ENCODE data around the gene KRIT1. TPM values are rescaled to one million over a fixed set of nuclear protein-coding genes. Genes with fewer than 3 reads are reported as not detected.

Gene KRIT1
- 38.9 and 41.3 TPM in 2 replicates for total RNA-seq (2022)
- percentile 93 among the genes with signal in this experiment for Bru-seq, nascent RNA
- BruChase-seq, experiment 1, labeled RNA remaining after a 6-hour chase, result percentile 98 among the genes with signal in this experiment
- BruChase-seq, experiment 2, labeled RNA remaining after a 2-hour chase, result percentile 98 among the genes with signal in this experiment
- long read RNA-seq, full-length matches to known transcripts, result 2 of 37 reads
- long read RNA-seq, partial matches to known transcripts, result 7 of 37 reads
- long read RNA-seq, other reads (novel, unspliced or antisense), result 28 of 37 reads

DNA sequence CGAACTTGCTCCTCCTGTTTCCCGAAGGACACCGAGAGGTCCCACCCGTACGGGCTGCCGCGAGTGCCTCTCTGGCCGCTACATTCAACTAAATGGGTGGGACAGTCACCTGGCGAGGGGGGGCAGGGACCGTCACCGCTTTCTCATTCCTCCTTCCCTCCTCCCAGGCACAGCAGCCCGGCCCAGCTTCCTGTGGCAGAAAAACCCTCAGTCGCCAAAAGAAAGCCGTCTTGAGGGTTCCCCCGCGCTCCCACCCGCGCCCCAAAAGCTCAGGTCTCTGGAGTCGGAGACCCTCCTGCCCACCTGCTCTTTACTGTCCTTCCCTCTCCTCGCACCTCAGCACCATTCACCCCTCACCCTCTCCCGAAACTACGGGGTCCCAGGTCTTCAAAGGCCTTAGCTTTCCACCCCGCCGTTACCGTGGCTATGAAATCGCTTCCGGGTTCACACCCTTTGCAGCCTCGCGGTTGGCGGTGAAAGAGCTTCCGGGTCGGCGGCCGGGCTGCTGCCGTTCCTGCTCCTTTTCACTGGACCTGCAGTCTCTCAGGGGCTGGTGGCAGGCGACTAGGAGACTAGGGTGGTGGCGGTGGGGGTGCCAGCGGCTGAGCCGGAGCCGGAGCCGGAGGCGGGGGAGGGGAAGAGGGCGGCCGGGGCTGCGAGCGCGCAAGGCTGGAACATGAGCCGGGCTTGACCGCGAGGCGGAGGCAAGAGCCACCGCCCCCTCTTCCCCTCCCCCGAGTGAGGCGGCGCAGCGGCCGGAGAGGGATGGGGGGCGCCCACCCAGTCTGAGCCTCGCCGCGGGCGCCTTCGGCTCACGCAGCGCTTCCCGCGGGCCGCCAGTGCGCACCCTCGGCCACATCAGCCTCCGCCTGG lies at the start of gene KRIT1, which contains the start of gene ANKIB1:
Gene KRIT1 (minus strand): TSS at position 428 of the 873 bp plus-strand sequence. CDS start 3,779 bp downstream, outside the sequence.
Gene ANKIB1 (plus strand): TSS at position 488 of the 873 bp plus-strand sequence. CDS start 49,005 bp downstream, outside the sequence.
- Mint-ChIP-seq H3K27ac (ENCODE audit: low read depth, unreplicated experiment) (peak within 1 kb of the TSS; percentile 98), H3K4me1 (ENCODE audit: insufficient read depth, unreplicated experiment) (peaks cover 29% of the 10 kb centered on the region), H3K36me3 (ENCODE audit: insufficient read depth, unreplicated experiment) (peaks cover 21% of the 10 kb centered on the region), H3K9me3 (ENCODE audit: unreplicated experiment) (no peaks in the 10 kb centered on the region), H3K27me3 (ENCODE audit: insufficient read depth, unreplicated experiment) (no peaks in the 10 kb centered on the region), H3K4me3 (ENCODE audit: unreplicated experiment) (peak within 1 kb of the TSS; percentile 89)
- intact Hi-C loops (cut with micrococcal nuclease), result loop anchor here (1.0 to 10.0 kb wide), 3 partner anchors 113 to 361 kb away; partner anchors contain the start of genes CYP51A1, GATAD1 and MTERF1
- CTCF ChIA-PET, result interaction anchor here (0.6 to 2.8 kb wide), 6 partner anchors 11 to 761 kb away, joined by 3 to 13 read pairs (median 3); partner anchors contain the start of gene GATAD1
- TSS peak; percentile 45 for BruUV-seq (replicated peaks)
- TF ChIP-seq, protein P1, sequence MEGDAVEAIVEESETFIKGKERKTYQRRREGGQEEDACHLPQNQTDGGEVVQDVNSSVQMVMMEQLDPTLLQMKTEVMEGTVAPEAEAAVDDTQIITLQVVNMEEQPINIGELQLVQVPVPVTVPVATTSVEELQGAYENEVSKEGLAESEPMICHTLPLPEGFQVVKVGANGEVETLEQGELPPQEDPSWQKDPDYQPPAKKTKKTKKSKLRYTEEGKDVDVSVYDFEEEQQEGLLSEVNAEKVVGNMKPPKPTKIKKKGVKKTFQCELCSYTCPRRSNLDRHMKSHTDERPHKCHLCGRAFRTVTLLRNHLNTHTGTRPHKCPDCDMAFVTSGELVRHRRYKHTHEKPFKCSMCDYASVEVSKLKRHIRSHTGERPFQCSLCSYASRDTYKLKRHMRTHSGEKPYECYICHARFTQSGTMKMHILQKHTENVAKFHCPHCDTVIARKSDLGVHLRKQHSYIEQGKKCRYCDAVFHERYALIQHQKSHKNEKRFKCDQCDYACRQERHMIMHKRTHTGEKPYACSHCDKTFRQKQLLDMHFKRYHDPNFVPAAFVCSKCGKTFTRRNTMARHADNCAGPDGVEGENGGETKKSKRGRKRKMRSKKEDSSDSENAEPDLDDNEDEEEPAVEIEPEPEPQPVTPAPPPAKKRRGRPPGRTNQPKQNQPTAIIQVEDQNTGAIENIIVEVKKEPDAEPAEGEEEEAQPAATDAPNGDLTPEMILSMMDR (IDR thresholded peaks at IDR 0.05; ENCODE audit: unreplicated experiment), result no peak
- DNase-seq (ENCODE audit: unreplicated experiment), result peak; percentile 83
- POLR2A ChIA-PET, result interaction anchor here (0.5 to 9.7 kb wide), 31 partner anchors 10 to 1026 kb away, joined by 3 to 84 read pairs (median 3); partner anchors contain the start of genes CYP51A1, GATAD1, PEX1 and RBM48

DNA sequence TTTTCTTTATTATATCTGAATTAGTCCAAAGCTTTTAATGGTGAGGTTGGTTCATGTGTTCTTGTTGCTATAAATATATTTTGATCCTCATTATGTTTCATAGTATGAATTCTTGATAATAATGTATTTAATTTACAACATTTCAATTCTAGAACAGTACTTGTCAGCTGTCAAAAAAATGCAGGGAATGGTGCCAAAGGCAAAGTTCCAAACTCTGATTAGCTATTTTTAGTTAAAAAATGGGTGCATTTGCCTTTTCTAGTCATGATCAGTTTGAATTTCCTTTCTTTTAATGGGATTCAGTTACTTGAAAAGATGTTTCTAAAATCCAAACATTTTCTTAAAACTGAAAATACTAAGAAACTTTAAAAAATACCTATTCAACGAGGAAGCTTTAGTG lies 49.7 kb upstream of the KRIT1 start:
- ChIA-PET CTCF (no interaction called here), POLR2A (interaction anchor here (0.9 to 1.1 kb wide), 3 partner anchors 10 to 112 kb away, joined by 3 to 5 read pairs (median 5); partner anchors contain the start of genes ANKIB1 and KRIT1)
- Mint-ChIP-seq H3K9me3 (ENCODE audit: unreplicated experiment) (peaks cover 4% of the 10 kb centered on the region), H3K4me1 (ENCODE audit: insufficient read depth, unreplicated experiment) (peaks cover 14% of the 10 kb centered on the region), H3K27ac (ENCODE audit: low read depth, unreplicated experiment) (no peak overlapping the region), H3K4me3 (ENCODE audit: unreplicated experiment) (no peak overlapping the region), H3K27me3 (ENCODE audit: insufficient read depth, unreplicated experiment) (no peaks in the 10 kb centered on the region), H3K36me3 (ENCODE audit: insufficient read depth, unreplicated experiment) (peaks cover 6% of the 10 kb centered on the region)
- intact Hi-C loops (cut with micrococcal nuclease), result no loop called here
- TF ChIP-seq, protein P1 (IDR thresholded peaks at IDR 0.05; ENCODE audit: unreplicated experiment), result no peak
- BruUV-seq (replicated peaks), result no TSS peak
- no peak for DNase-seq (ENCODE audit: unreplicated experiment)

DNA sequence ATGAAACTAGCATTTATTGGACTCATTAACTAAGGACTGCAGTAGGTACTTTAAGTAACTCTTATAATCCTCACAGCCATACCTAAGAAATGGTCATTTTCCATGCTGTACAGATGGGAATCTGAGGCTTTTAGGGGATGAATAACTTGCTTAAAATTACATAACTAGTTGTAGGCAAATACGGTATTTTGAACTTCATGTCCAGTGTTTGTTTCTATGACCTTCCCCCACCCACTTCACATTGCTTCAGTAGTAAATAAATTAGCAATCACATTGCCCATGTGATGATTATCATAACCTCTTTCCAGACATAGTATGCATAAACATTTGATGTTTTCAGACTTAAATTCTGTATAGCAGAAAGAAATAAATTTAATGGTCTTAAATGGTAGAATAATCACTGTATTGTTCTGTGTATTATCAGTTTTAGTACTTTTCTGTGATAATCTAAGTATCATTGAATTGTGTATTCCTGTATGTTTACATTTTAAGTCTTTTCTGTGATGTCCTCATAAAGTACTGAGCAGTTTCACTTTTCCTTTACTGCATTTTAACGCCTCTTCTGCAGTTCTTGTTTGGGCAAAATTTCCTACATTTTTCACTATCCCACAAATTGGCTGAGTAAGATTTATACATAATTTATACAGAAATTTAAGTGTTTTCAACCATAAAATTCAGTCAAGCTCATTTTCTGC lies 48.3 kb upstream of the KRIT1 start:
- intact Hi-C loops (cut with micrococcal nuclease), result no loop called here
- no TSS peak for BruUV-seq (replicated peaks)
- no peak for DNase-seq (ENCODE audit: unreplicated experiment)
- CTCF ChIA-PET, result no interaction called here
- TF ChIP-seq, protein P1 (IDR thresholded peaks at IDR 0.05; ENCODE audit: unreplicated experiment), result no peak
- H3K27ac Mint-ChIP-seq (ENCODE audit: low read depth, unreplicated experiment), result peak overlapping the region; percentile 17
- H3K4me3 Mint-ChIP-seq (ENCODE audit: unreplicated experiment), result no peak overlapping the region
- H3K4me1 Mint-ChIP-seq (ENCODE audit: insufficient read depth, unreplicated experiment), result peaks cover 14% of the 10 kb centered on the region
- peaks cover 6% of the 10 kb centered on the region for H3K36me3 Mint-ChIP-seq (ENCODE audit: insufficient read depth, unreplicated experiment)
- POLR2A ChIA-PET, result interaction anchor here (1.1 to 1.3 kb wide), 2 partner anchors 14 to 48 kb away, joined by 5 to 6 read pairs; partner anchors contain the start of genes ANKIB1 and KRIT1
- H3K27me3 Mint-ChIP-seq (ENCODE audit: insufficient read depth, unreplicated experiment), result no peaks in the 10 kb centered on the region
- peaks cover 6% of the 10 kb centered on the region for H3K9me3 Mint-ChIP-seq (ENCODE audit: unreplicated experiment)

Data from MCF 10A (cell line).